ENCODE results near the gene ERICH6. TPM values are rescaled to one million over a fixed set of nuclear protein-coding genes. Genes with fewer than 3 reads are reported as not detected.

The ERICH6 gene
- total RNA-seq, 1 donor from 2014 or later, result 0.69 TPM

- Mint-ChIP-seq H3K9me3 (ENCODE audit: unreplicated experiment) (peaks cover 2% of the 10 kb centered on the region), H3K27ac (ENCODE audit: unreplicated experiment) (no peak overlapping the region), H3K36me3 (ENCODE audit: unreplicated experiment) (peaks cover 5% of the 10 kb centered on the region), H3K27me3 (ENCODE audit: unreplicated experiment) (no peaks in the 10 kb centered on the region), H3K4me3 (ENCODE audit: unreplicated experiment) (no peak overlapping the region), H3K4me1 (ENCODE audit: low read depth, unreplicated experiment) (peaks cover 11% of the 10 kb centered on the region)
- DNase-seq, result no peak
- no peak for TF ChIP-seq CTCF (IDR thresholded peaks at IDR 0.05; ENCODE audit: partially characterized antibody, unreplicated experiment)
These were observed 92.9 kb downstream of the ERICH6 start for GRCh38 chr3:150610785-150611184.

- no peak overlapping the region for H3K4me3 Mint-ChIP-seq (ENCODE audit: unreplicated experiment)
These were observed 93.7 kb downstream of the ERICH6 start for GRCh38 chr3:150609988-150610387.

More at GRCh38 chr3:150609988-150610387, 93.7 kb downstream of the ERICH6 start:
- TF ChIP-seq CTCF (IDR thresholded peaks at IDR 0.05; ENCODE audit: partially characterized antibody, unreplicated experiment), result no peak
- H3K4me1 Mint-ChIP-seq (ENCODE audit: low read depth, unreplicated experiment), result peaks cover 14% of the 10 kb centered on the region
- DNase-seq, result no peak
- peaks cover 5% of the 10 kb centered on the region for H3K36me3 Mint-ChIP-seq (ENCODE audit: unreplicated experiment)
- no peak overlapping the region for H3K27ac Mint-ChIP-seq (ENCODE audit: unreplicated experiment)
- peaks cover 2% of the 10 kb centered on the region for H3K9me3 Mint-ChIP-seq (ENCODE audit: unreplicated experiment)
- no peaks in the 10 kb centered on the region for H3K27me3 Mint-ChIP-seq (ENCODE audit: unreplicated experiment)

Other genes with a start within 250 kb of the ERICH6 start
- gene SERP1, start 157.4 kb downstream of the ERICH6 start, total RNA-seq (ENCODE audit: unreplicated experiment), result 45.2 TPM
- 72.3 TPM for gene EIF2A, start 157.1 kb downstream of the ERICH6 start, total RNA-seq (ENCODE audit: unreplicated experiment)
- gene SELENOT, start 100.6 kb downstream of the ERICH6 start, total RNA-seq (ENCODE audit: unreplicated experiment), result 74.0 TPM
- gene SIAH2, start 59.2 kb upstream of the ERICH6 start, total RNA-seq (ENCODE audit: unreplicated experiment), result 9.6 TPM
- gene MINDY4B, start 201.5 kb upstream of the ERICH6 start, total RNA-seq (ENCODE audit: unreplicated experiment), result not detected